Mucosa of gallbladder (tissue), 1 donor: Measurements from ENCODE around the gene PRKG1. TPM values are rescaled to one million over a fixed set of nuclear protein-coding genes. Genes with fewer than 3 reads are reported as not detected.
"Not testable (repeated sequence)": the region's sequence is repeated elsewhere in the genome, so short reads cannot be mapped to it uniquely, and the experiment has no call there.

ENCODE experiments used
- DNase-seq: peaks from one replicate; pipeline ENCODE4 v3.0.0-alpha.2; 2020; ENCODE audit warnings: low spot score
- total RNA-seq: library from RNA; stranded (reverse); gene quantifications from one replicate; pipeline ENCODE4 v1.2.1, GENCODE V29; 2021
- donor health status: DM: no; HTN: no; CAD: no.

PRKG1 gene
- total RNA-seq, 1 donor from 2014 or later, result 28.3 TPM

GRCh38 chr10:51321300-51321699 lies 247.0 kb downstream of the PRKG1 start:
- no peak for DNase-seq

- DNase-seq, result no peak
Measured at GRCh38 chr10:51321980-51322379, 247.7 kb downstream of the PRKG1 start.

GRCh38 chr10:51325649-51326048 lies 251.4 kb downstream of the PRKG1 start:
- no peak for DNase-seq

GRCh38 chr10:51326174-51326573 lies 251.9 kb downstream of the PRKG1 start:
- DNase-seq, result no peak

GRCh38 chr10:51327432-51327831 lies 253.1 kb downstream of the PRKG1 start:
- no peak for DNase-seq

GRCh38 chr10:51340366-51340765 lies 266.1 kb downstream of the PRKG1 start:
- no peak for DNase-seq

GRCh38 chr10:51340845-51341610 lies 266.7 kb downstream of the PRKG1 start:
- DNase-seq, result no peak

- not testable (repeated sequence) for DNase-seq
Measured at GRCh38 chr10:51341745-51342144, 267.5 kb downstream of the PRKG1 start.

- no peak for DNase-seq
Measured at GRCh38 chr10:51342381-51342780, 268.1 kb downstream of the PRKG1 start.

- DNase-seq, result no peak
Measured at GRCh38 chr10:51343391-51343790, 269.1 kb downstream of the PRKG1 start.

GRCh38 chr10:51344371-51344770 lies 270.1 kb downstream of the PRKG1 start:
- no peak for DNase-seq

GRCh38 chr10:51348622-51349021 lies 274.3 kb downstream of the PRKG1 start:
- DNase-seq, result no peak

- no peak for DNase-seq
Measured at GRCh38 chr10:51357170-51357569, 282.9 kb downstream of the PRKG1 start.

GRCh38 chr10:51358227-51358626 lies 283.9 kb downstream of the PRKG1 start:
- DNase-seq, result no peak

- DNase-seq, result no peak
Measured at GRCh38 chr10:51363415-51363814, 289.1 kb downstream of the PRKG1 start.

GRCh38 chr10:51364674-51365073 lies 290.4 kb downstream of the PRKG1 start:
- DNase-seq, result no peak

- DNase-seq, result no peak
Measured at GRCh38 chr10:51366044-51366443, 291.8 kb downstream of the PRKG1 start.

GRCh38 chr10:51367127-51367526 lies 292.8 kb downstream of the PRKG1 start:
- no peak for DNase-seq

GRCh38 chr10:51367694-51368093 lies 293.4 kb downstream of the PRKG1 start:
- DNase-seq, result no peak

- no peak for DNase-seq
Measured at GRCh38 chr10:51368943-51369342, 294.7 kb downstream of the PRKG1 start.

GRCh38 chr10:51369903-51370302 lies 295.6 kb downstream of the PRKG1 start:
- no peak for DNase-seq

GRCh38 chr10:51371743-51372142 lies 297.5 kb downstream of the PRKG1 start:
- no peak for DNase-seq

GRCh38 chr10:51375790-51376189 lies 301.5 kb downstream of the PRKG1 start:
- DNase-seq, result no peak
